ENCODE results near the gene CDC42BPB.

The CDC42BPB gene

DNA sequence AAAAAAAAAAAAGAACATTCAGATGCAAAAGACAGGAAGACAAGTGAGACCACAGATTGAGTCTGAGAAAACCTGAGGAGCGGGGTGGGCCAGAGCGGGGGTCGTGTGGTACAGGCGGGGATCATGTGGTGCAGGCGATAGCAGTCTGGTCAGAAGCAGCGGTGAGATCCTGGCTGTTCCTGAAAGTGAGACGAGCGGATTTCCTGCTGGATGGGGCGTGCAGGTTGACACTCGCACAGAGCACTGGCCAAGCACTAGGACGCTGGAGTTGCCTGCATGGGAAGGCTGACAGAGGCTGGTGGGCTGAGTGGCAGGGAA lies 35.7 kb downstream of the CDC42BPB start:
- no peak for DNase-seq (ENCODE audit: low spot score)
- TF ChIP-seq, protein P1, sequence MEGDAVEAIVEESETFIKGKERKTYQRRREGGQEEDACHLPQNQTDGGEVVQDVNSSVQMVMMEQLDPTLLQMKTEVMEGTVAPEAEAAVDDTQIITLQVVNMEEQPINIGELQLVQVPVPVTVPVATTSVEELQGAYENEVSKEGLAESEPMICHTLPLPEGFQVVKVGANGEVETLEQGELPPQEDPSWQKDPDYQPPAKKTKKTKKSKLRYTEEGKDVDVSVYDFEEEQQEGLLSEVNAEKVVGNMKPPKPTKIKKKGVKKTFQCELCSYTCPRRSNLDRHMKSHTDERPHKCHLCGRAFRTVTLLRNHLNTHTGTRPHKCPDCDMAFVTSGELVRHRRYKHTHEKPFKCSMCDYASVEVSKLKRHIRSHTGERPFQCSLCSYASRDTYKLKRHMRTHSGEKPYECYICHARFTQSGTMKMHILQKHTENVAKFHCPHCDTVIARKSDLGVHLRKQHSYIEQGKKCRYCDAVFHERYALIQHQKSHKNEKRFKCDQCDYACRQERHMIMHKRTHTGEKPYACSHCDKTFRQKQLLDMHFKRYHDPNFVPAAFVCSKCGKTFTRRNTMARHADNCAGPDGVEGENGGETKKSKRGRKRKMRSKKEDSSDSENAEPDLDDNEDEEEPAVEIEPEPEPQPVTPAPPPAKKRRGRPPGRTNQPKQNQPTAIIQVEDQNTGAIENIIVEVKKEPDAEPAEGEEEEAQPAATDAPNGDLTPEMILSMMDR (IDR thresholded peaks at IDR 0.05; ENCODE audit: borderline replicate concordance, control extremely low read depth, extremely low read depth, insufficient read depth, missing control alignments), result no peak
- in situ Hi-C loops (cut with MboI; ENCODE audit: low sequenced_read_pairs, unreplicated experiment), result no loop called here

DNA sequence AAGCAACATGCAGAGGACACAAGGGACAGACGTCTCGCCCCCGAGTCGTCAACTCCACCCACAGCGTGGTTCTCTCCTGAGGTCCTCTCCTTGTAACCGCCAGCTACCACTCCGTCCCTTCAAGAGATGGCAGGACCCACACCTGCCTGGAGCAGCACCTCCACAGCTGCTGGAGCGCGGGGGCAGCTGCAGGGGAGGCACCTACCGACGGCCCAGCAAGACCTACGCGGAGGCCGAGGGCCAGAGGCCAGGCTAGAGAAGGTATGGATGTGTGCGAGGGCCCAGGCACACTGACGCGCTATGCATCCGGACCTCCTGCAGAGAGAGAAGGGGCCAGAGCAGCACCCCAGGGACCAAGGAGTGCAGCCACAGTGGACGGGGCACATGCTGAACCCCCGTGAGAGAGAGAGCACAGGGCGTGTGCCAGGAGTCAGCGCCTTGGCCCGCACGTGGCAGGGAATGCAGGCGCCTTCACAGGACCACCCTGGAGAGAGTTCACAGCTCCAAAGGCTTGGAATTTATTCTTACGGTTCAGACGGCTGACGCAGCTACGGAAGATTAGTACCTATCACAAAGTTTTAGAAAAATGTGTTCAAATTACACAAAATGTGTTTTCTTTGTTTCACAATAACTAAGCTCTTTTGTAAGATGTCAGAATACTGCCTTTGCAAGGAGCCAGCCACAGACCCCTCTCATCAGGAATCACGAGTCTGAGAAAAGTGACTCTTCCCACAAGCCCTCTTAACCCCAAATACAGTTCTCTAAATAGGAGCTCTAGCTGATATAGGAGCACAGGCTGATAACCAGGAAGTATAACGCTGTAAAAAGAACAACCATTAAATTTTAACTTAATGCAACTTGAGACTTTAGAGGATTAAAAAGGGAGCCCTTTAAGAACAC lies 36.8 kb downstream of the CDC42BPB start:
- in situ Hi-C loops (cut with MboI; ENCODE audit: low sequenced_read_pairs, unreplicated experiment), result no loop called here
- TF ChIP-seq, protein P1 (IDR thresholded peaks at IDR 0.05; ENCODE audit: borderline replicate concordance, control extremely low read depth, extremely low read depth, insufficient read depth, missing control alignments), result no peak
- no peak for DNase-seq (ENCODE audit: low spot score)

DNA sequence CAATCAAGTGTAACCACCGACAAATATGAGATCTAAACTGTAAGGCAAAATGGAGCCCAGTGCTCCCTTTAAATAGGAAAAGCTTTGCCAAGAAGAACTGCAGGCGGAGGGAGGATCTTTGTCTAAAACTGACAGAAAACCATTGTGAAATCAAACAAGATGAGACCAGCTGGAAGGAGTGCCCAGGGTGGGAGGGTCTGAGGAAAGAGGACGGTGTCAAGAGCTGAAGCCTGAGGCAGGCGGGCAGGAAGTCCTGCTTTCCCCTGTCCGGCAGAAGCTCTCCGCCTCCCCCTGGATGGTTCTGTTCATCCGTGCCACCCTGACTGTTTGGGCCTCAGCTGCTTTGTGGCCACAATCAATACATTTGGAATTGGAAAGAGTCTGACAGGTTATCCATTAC lies 37.5 kb downstream of the CDC42BPB start:
- in situ Hi-C loops (cut with MboI; ENCODE audit: low sequenced_read_pairs, unreplicated experiment), result no loop called here
- TF ChIP-seq, protein P1 (IDR thresholded peaks at IDR 0.05; ENCODE audit: borderline replicate concordance, control extremely low read depth, extremely low read depth, insufficient read depth, missing control alignments), result no peak
- no peak for DNase-seq (ENCODE audit: low spot score)

DNA sequence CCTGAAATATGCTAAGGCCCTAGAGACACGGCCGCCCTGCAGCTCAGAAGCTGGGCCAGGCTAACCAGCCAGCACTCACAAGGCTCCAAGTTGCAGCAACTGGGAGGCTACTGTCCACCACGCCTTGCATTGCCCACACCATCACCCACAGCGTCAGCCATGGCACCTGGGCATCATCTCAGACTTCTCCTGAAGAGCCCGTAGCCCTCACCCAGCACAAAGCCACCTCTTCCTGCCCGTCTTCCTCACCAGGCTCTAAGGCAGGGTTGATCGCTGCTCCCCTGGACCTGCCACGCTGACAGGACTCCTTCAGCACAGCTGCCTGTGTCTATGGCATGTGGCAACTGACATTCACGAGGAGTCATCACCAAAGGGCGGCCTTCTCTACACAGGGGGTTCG lies 38.1 kb downstream of the CDC42BPB start:
- TF ChIP-seq, protein P1 (IDR thresholded peaks at IDR 0.05; ENCODE audit: borderline replicate concordance, control extremely low read depth, extremely low read depth, insufficient read depth, missing control alignments), result no peak
- DNase-seq (ENCODE audit: low spot score), result no peak
- in situ Hi-C loops (cut with MboI; ENCODE audit: low sequenced_read_pairs, unreplicated experiment), result no loop called here

DNA sequence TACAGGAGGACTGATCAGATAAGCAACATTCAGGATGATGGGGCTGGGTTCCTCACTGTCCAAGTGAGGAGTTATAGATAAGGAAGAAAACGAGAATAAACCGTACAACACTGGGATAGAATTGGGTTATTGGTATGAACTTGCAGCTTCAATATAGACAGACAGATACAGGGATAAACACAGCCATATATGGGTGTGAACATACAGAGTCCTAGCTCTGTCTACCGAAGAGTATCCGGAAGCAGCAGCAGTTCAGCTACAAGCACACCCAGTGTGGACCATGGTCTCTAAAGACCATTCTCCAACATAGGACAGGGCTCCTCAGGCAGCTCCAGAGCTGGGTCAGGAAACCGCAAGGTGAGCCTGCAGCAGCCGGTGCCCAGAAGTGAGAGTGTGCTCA lies 40.8 kb downstream of the CDC42BPB start:
- TF ChIP-seq, protein P1 (IDR thresholded peaks at IDR 0.05; ENCODE audit: borderline replicate concordance, control extremely low read depth, extremely low read depth, insufficient read depth, missing control alignments), result no peak
- in situ Hi-C loops (cut with MboI; ENCODE audit: low sequenced_read_pairs, unreplicated experiment), result no loop called here
- no peak for DNase-seq (ENCODE audit: low spot score)

DNA sequence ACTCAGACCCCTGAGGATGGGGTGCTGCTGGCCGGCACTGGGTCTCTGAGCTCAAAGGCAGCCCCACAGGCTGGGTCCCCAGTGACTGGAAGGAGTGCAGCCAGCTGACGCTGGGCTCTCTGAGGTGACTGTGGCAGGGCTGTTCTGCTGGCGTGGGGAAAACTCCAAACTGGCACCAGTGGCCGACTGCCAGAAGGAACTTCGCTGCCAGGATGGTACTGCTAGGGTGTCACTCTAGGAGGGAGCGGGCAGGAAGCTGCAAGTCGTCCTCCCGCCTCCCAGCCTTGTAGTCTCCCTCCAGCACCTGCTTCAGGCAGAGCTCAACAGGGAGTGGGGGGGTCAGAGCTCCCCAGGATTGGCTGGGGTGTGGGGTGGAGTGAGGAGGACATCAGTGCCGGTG lies 41.3 kb downstream of the CDC42BPB start:
- no peak for DNase-seq (ENCODE audit: low spot score)

More for the DNA sequence above, 41.3 kb downstream of the CDC42BPB start:
- in situ Hi-C loops (cut with MboI; ENCODE audit: low sequenced_read_pairs, unreplicated experiment), result no loop called here
- TF ChIP-seq, protein P1 (IDR thresholded peaks at IDR 0.05; ENCODE audit: borderline replicate concordance, control extremely low read depth, extremely low read depth, insufficient read depth, missing control alignments), result no peak

All from GM13976 (cell line).